LNCAP (cell line): ENCODE results near the gene SCFD2.

Source experiments
- CTCF ChIP-seq: fragments of 450-650 bp; IDR thresholded peaks from 2 replicates; pipeline ENCODE4 v1.5.1; 2017; ENCODE audit warnings: mild to moderate bottlenecking

Gene SCFD2

GRCh38 chr4:52863324-52863723 is 502.5 kb downstream of the SCFD2 start:
- TF ChIP-seq CTCF = no peak

- no peak for TF ChIP-seq CTCF
Measured at GRCh38 chr4:52862639-52863161, 503.2 kb downstream of the SCFD2 start.

GRCh38 chr4:52861879-52862616 is 503.8 kb downstream of the SCFD2 start, which contains the start of gene RASL11B:
Gene RASL11B (plus strand): TSS chr4:52862317. CDS start chr4:52862508, 191 bp downstream.
- TF ChIP-seq CTCF = no peak; the same call in 1 of the 2 replicates

GRCh38 chr4:52861171-52861823 is 504.6 kb downstream of the SCFD2 start:
- no peak for TF ChIP-seq CTCF

- TF ChIP-seq CTCF = no peak
Measured at GRCh38 chr4:52860361-52860760, 505.5 kb downstream of the SCFD2 start.

- no peak for TF ChIP-seq CTCF
Measured at GRCh38 chr4:52856801-52857200, 509.1 kb downstream of the SCFD2 start.

- TF ChIP-seq CTCF = no peak
Measured at GRCh38 chr4:52853351-52853750, 512.5 kb downstream of the SCFD2 start.
